NCI-H1417 (cell line): ENCODE results near the gene C4orf50.

Experiments used
- DNase-seq, 3 experiments: peaks; one replicate each; lab custom pipeline; 2025; lab: John Stamatoyannopoulos, UW

The C4orf50 gene

GRCh38 chr4:6018331-6018730 lies at the start of gene C4orf50:
C4orf50 (minus strand) TSS chr4:6018431.
- no peak for DNase-seq

- no peak for DNase-seq
These were observed 47.8 kb upstream of the C4orf50 start for GRCh38 chr4:6065934-6066590.

GRCh38 chr4:6065166-6065565 lies 46.9 kb upstream of the C4orf50 start:
- DNase-seq = no peak

- DNase-seq = no peak
These were observed 46.2 kb upstream of the C4orf50 start for GRCh38 chr4:6064383-6064782.

- DNase-seq = no peak
These were observed 45.5 kb upstream of the C4orf50 start for GRCh38 chr4:6063684-6064083.

GRCh38 chr4:6062133-6062532 lies 43.9 kb upstream of the C4orf50 start:
- no peak for DNase-seq

GRCh38 chr4:6059375-6059805 lies 41.2 kb upstream of the C4orf50 start:
- no peak for DNase-seq

- peak in 1 of 3 experiments; percentile 5 for DNase-seq
These were observed 40.5 kb upstream of the C4orf50 start for GRCh38 chr4:6058531-6059374.

GRCh38 chr4:6056976-6057766 lies 38.9 kb upstream of the C4orf50 start:
- no peak for DNase-seq

- no peak for DNase-seq
These were observed 37.2 kb upstream of the C4orf50 start for GRCh38 chr4:6055436-6055835.

GRCh38 chr4:6055030-6055429 lies 36.8 kb upstream of the C4orf50 start:
- DNase-seq = no peak

- no peak for DNase-seq
These were observed 36.1 kb upstream of the C4orf50 start for GRCh38 chr4:6054162-6054922.

- DNase-seq = no peak
These were observed 34.4 kb upstream of the C4orf50 start for GRCh38 chr4:6052679-6053078.

GRCh38 chr4:6050551-6050950 lies 32.3 kb upstream of the C4orf50 start:
- DNase-seq = no peak

GRCh38 chr4:6049985-6050384 lies 31.8 kb upstream of the C4orf50 start:
- no peak for DNase-seq

GRCh38 chr4:6049278-6049677 lies 31.0 kb upstream of the C4orf50 start:
- no peak for DNase-seq

- DNase-seq = no peak
These were observed 30.3 kb upstream of the C4orf50 start for GRCh38 chr4:6048537-6048936.

- no peak for DNase-seq
These were observed 29.0 kb upstream of the C4orf50 start for GRCh38 chr4:6047130-6047673.

GRCh38 chr4:6046526-6047129 lies 28.4 kb upstream of the C4orf50 start:
- DNase-seq = no peak

- no peak for DNase-seq
These were observed 26.6 kb upstream of the C4orf50 start for GRCh38 chr4:6044805-6045204.

GRCh38 chr4:6044276-6044675 lies 26.0 kb upstream of the C4orf50 start:
- DNase-seq = no peak
